Measurements from ENCODE around the gene SPPL2B. TPM values are rescaled to one million over a fixed set of nuclear protein-coding genes. Genes with fewer than 3 reads are reported as not detected.

SPPL2B gene
- total and polyA plus RNA-seq, 2 experiments from 2014 or later, result 23.5 to 51.0 TPM

- ATAC-seq (no peak), DNase-seq (ENCODE audit: low spot score) (no peak)
- peaks cover 2% of the 10 kb centered on the region for H3K27me3 Mint-ChIP-seq (ENCODE audit: insufficient read depth, low read depth, poor library complexity)
Observed at GRCh38 chr19:2344381-2344870, 15.9 kb downstream of the SPPL2B start.

More at GRCh38 chr19:2344381-2344870, 15.9 kb downstream of the SPPL2B start:
- H3K27ac ChIP-seq (ENCODE audit: low read depth), result no peak overlapping the region
- no peaks in the 10 kb centered on the region for H4K20me1 ChIP-seq (replicated peaks; ENCODE audit: insufficient read depth)
- peak; percentile 18 for TF ChIP-seq REST (IDR thresholded peaks at IDR 0.05; ENCODE audit: unreplicated experiment)
- no peak for TF ChIP-seq CTCF (conservative IDR thresholded peaks at IDR 0.05; ENCODE audit: low read depth in 2 of 2)
- Mint-ChIP-seq H3K27ac (no peak overlapping the region), H3K36me3 (ENCODE audit: low read depth) (peaks cover 7% of the 10 kb centered on the region; the same call in 1 of the 3 replicates), H3K4me3 (no peak overlapping the region), H3K9me3 (no peaks in the 10 kb centered on the region), H3K4me1 (peaks cover 4% of the 10 kb centered on the region; the same call in 2 of the 3 replicates)
- no peaks in the 10 kb centered on the region for H3K9me2 ChIP-seq (ENCODE audit: insufficient read depth)
- no peaks in the 10 kb centered on the region for H3F3A ChIP-seq (replicated peaks; ENCODE audit: low read depth)
- H2AFZ ChIP-seq, result no peak overlapping the region
- H3K36me3 ChIP-seq (ENCODE audit: insufficient read depth), result no peaks in the 10 kb centered on the region
- H3K4me1 ChIP-seq (ENCODE audit: insufficient read depth), result no peaks in the 10 kb centered on the region
- H3K27me3 ChIP-seq (ENCODE audit: insufficient read depth), result no peaks in the 10 kb centered on the region
- no peak overlapping the region for H3K4me2 ChIP-seq
- H3K4me3 ChIP-seq, result no peak overlapping the region
- no peaks in the 10 kb centered on the region for H3K79me2 ChIP-seq (replicated peaks; ENCODE audit: insufficient read depth)
